ENCODE results near the gene PPARD. TPM values are rescaled to one million over a fixed set of nuclear protein-coding genes. Genes with fewer than 3 reads are reported as not detected.
"Not testable (repeated sequence)": the region's sequence is repeated elsewhere in the genome, so short reads cannot be mapped to it uniquely, and the experiment has no call there.

The PPARD gene
- polyA plus RNA-seq, 1 experiment = 26.9 TPM

GRCh38 chr6:35299674-35300073 is 42.7 kb upstream of the PPARD start:
- no peak for DNase-seq (ENCODE audit: low read depth, low spot score)
- TF ChIP-seq CTCF (IDR thresholded peaks at IDR 0.05; ENCODE audit: low read depth, low read length) = no peak
- Histone ChIP-seq H3K4me3 (ENCODE audit: low read depth, low read length) (no peak overlapping the region), H3K9me3 (ENCODE audit: control insufficient read depth, insufficient read depth, low read length) (no peaks in the 10 kb centered on the region), H3K27ac (ENCODE audit: low read depth, low read length) (no peak overlapping the region), H3K27me3 (ENCODE audit: control insufficient read depth, insufficient read depth, low read length) (no peaks in the 10 kb centered on the region)
- ChIA-PET CTCF (no interaction called here), POLR2A (no interaction called here)

DNA sequence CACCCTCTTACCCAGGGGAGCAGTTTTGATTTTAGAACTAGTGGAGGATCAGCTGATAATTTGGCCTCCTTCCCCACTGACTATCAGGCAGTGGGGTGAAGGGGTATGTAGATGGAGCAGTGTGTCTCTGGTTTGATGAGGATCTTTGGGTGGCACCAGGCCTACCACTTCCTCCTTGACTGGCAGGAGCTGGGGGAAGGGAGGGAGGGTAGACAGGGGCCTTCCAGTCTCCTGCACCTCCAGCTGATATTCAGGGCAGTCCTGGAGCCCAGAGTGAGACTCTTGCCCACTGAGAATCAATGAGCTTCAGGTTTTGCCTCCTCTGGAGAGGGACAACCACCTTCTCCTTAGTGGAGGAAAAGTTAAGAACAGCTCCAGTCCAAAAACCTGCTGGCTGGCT is 41.5 kb upstream of the PPARD start:
- CTCF ChIA-PET = interaction anchor here (0.7 to 1.6 kb wide), 2 partner anchors 27 to 149 kb away, joined by 3 to 4 read pairs; no protein-coding TSS in a partner anchor
- no peak for TF ChIP-seq CTCF (IDR thresholded peaks at IDR 0.05; ENCODE audit: low read depth, low read length)

GRCh38 chr6:35302604-35303241 is 39.6 kb upstream of the PPARD start:
- ChIA-PET CTCF (interaction anchor here (1.0 kb wide), 1 partner anchor 9 kb away, joined by 3 read pairs; no protein-coding TSS in a partner anchor), POLR2A (interaction anchor here (0.6 kb wide), 1 partner anchor 1295 kb away, joined by 5 read pairs; no protein-coding TSS in a partner anchor)
- H3K27ac ChIP-seq (ENCODE audit: low read depth, low read length) = no peak overlapping the region
- no peaks in the 10 kb centered on the region for H3K27me3 ChIP-seq (ENCODE audit: control insufficient read depth, insufficient read depth, low read length)
- H3K9me3 ChIP-seq (ENCODE audit: control insufficient read depth, insufficient read depth, low read length) = no peaks in the 10 kb centered on the region
- H3K4me3 ChIP-seq (ENCODE audit: low read depth, low read length) = no peak overlapping the region
- no peak for TF ChIP-seq CTCF (IDR thresholded peaks at IDR 0.05; ENCODE audit: low read depth, low read length)
- no peak for DNase-seq (ENCODE audit: low read depth, low spot score)

More for the DNA sequence above, 41.5 kb upstream of the PPARD start:
- Histone ChIP-seq H3K9me3 (ENCODE audit: control insufficient read depth, insufficient read depth, low read length) (no peaks in the 10 kb centered on the region), H3K4me3 (ENCODE audit: low read depth, low read length) (no peak overlapping the region), H3K27me3 (ENCODE audit: control insufficient read depth, insufficient read depth, low read length) (no peaks in the 10 kb centered on the region), H3K27ac (ENCODE audit: low read depth, low read length) (no peak overlapping the region)
- no peak for DNase-seq (ENCODE audit: low read depth, low spot score)
- POLR2A ChIA-PET = interaction anchor here (1.0 kb wide), 1 partner anchor 42 kb away, joined by 3 read pairs; the partner anchor contains the start of gene ZNF76

GRCh38 chr6:35304299-35304698 is 38.1 kb upstream of the PPARD start:
- no peaks in the 10 kb centered on the region for H3K27me3 ChIP-seq (ENCODE audit: control insufficient read depth, insufficient read depth, low read length)
- H3K4me3 ChIP-seq (ENCODE audit: low read depth, low read length) = no peak overlapping the region
- H3K27ac ChIP-seq (ENCODE audit: low read depth, low read length) = no peak overlapping the region
- ChIA-PET CTCF (no interaction called here), POLR2A (no interaction called here)
- no peak for TF ChIP-seq CTCF (IDR thresholded peaks at IDR 0.05; ENCODE audit: low read depth, low read length)
- DNase-seq (ENCODE audit: low read depth, low spot score) = no peak
- H3K9me3 ChIP-seq (ENCODE audit: control insufficient read depth, insufficient read depth, low read length) = no peaks in the 10 kb centered on the region

- TF ChIP-seq CTCF (IDR thresholded peaks at IDR 0.05; ENCODE audit: low read depth, low read length) = no peak
- ChIA-PET POLR2A (no interaction called here), CTCF (no interaction called here)
- Histone ChIP-seq H3K9me3 (ENCODE audit: control insufficient read depth, insufficient read depth, low read length) (no peaks in the 10 kb centered on the region), H3K27ac (ENCODE audit: low read depth, low read length) (no peak overlapping the region), H3K4me3 (ENCODE audit: low read depth, low read length) (no peak overlapping the region), H3K27me3 (ENCODE audit: control insufficient read depth, insufficient read depth, low read length) (peaks cover under 1% of the 10 kb centered on the region)
- DNase-seq (ENCODE audit: low read depth, low spot score) = no peak
Observed at GRCh38 chr6:35305117-35305516, 37.2 kb upstream of the PPARD start.

- CTCF ChIA-PET = interaction anchor here (1.0 kb wide), 1 partner anchor 18 kb away, joined by 3 read pairs; no protein-coding TSS in a partner anchor
- H3K27me3 ChIP-seq (ENCODE audit: control insufficient read depth, insufficient read depth, low read length); POLR2A ChIA-PET; H3K9me3 ChIP-seq (ENCODE audit: control insufficient read depth, insufficient read depth, low read length); DNase-seq (ENCODE audit: low read depth, low spot score); H3K4me3 ChIP-seq (ENCODE audit: low read depth, low read length); H3K27ac ChIP-seq (ENCODE audit: low read depth, low read length): not testable (repeated sequence)
Observed at GRCh38 chr6:35307138-35307537, 35.2 kb upstream of the PPARD start.

GRCh38 chr6:35308543-35308942 is 33.8 kb upstream of the PPARD start:
- H3K9me3 ChIP-seq (ENCODE audit: control insufficient read depth, insufficient read depth, low read length); H3K4me3 ChIP-seq (ENCODE audit: low read depth, low read length); H3K27ac ChIP-seq (ENCODE audit: low read depth, low read length); H3K27me3 ChIP-seq (ENCODE audit: control insufficient read depth, insufficient read depth, low read length); DNase-seq (ENCODE audit: low read depth, low spot score); POLR2A ChIA-PET: not testable (repeated sequence)
- CTCF ChIA-PET = interaction anchor here (0.9 kb wide), 1 partner anchor 159 kb away, joined by 4 read pairs; no protein-coding TSS in a partner anchor
